Measurements from ENCODE around the gene DGKG. TPM values are rescaled to one million over a fixed set of nuclear protein-coding genes. Genes with fewer than 3 reads are reported as not detected.

Gene DGKG
- polyA plus RNA-seq, 2 of the 4 experiments (the other 2 are of a cell fraction), result 11.5 to 13.3 TPM

DNA sequence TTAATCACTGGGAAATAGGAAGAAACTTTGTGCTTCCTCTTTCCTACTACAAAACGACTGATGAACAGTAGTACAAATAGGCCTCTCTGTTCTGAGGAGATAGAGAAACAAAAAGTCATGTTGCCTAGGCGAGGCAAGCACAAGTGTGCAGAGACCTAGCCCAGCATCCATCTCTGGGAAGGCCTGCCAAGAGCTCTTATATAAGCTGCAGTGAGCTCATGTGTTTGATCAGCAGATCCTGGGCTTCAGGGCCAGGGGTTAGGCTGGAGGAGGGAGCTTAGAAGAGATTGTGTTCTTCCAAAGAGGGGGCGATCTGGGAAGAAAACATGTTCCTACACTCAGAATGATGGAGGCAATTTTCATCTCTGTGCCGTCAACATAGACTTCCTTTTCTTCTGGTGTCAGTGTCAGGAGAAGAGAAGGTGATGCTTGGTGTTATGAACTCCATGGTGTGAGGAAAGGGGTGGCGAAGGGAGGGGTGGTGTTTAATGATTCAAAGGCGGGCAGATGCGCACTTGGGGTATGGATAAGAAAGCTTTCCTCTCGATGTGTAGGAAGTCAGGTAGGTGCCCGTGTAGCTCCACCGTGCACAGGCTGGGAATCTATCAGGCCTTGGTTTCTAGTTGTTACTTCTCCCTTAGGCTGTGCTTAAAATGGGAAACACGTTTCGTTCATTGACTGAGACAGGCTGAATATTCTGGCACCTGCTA is 223.6 kb downstream of the DGKG start:
- no peak overlapping the region for H3K4me3 ChIP-seq
- TF ChIP-seq ZNF302 (CRISPR knock-in tag; IDR thresholded peaks at IDR 0.05) (no peak), NFE2L2 (conservative IDR thresholded peaks at IDR 0.05; ENCODE audit: low read length) (no peak), POLR2AphosphoS2 (conservative IDR thresholded peaks at IDR 0.05; ENCODE audit: low read length) (no peak), EHF (CRISPR knock-in tag; IDR thresholded peaks at IDR 0.05) (no peak), CBX2 (IDR thresholded peaks at IDR 0.05; ENCODE audit: borderline replicate concordance, low read depth) (no peak), MYC (IDR thresholded peaks at IDR 0.05; ENCODE audit: borderline replicate concordance, low read length) (no peak), KDM5A (IDR thresholded peaks at IDR 0.05) (no peak), SMC3 (IDR thresholded peaks at IDR 0.05) (no peak), EP300 (IDR thresholded peaks at IDR 0.05) (no peak), MAFK (IDR thresholded peaks at IDR 0.05; ENCODE audit: partially characterized antibody) (no peak), HOXA7 (CRISPR knock-in tag; IDR thresholded peaks at IDR 0.05) (no peak), GATA3 (IDR thresholded peaks at IDR 0.05; ENCODE audit: borderline replicate concordance) (no peak), POLR2A (IDR thresholded peaks at IDR 0.05; ENCODE audit: low read length) (no peak)
- TF ChIP-seq, protein P1, sequence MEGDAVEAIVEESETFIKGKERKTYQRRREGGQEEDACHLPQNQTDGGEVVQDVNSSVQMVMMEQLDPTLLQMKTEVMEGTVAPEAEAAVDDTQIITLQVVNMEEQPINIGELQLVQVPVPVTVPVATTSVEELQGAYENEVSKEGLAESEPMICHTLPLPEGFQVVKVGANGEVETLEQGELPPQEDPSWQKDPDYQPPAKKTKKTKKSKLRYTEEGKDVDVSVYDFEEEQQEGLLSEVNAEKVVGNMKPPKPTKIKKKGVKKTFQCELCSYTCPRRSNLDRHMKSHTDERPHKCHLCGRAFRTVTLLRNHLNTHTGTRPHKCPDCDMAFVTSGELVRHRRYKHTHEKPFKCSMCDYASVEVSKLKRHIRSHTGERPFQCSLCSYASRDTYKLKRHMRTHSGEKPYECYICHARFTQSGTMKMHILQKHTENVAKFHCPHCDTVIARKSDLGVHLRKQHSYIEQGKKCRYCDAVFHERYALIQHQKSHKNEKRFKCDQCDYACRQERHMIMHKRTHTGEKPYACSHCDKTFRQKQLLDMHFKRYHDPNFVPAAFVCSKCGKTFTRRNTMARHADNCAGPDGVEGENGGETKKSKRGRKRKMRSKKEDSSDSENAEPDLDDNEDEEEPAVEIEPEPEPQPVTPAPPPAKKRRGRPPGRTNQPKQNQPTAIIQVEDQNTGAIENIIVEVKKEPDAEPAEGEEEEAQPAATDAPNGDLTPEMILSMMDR (IDR thresholded peaks at IDR 0.05), result no peak
- H3K4me1 ChIP-seq, result no peaks in the 10 kb centered on the region
- no peak overlapping the region for H3K4me2 ChIP-seq
- no peaks in the 10 kb centered on the region for H3K9me3 ChIP-seq
- H3K27ac ChIP-seq, result no peak overlapping the region
- no peak for FAIRE-seq
- ChIA-PET POLR2A (no interaction called here), CTCF (interaction anchor here (0.6 to 1.3 kb wide), 5 partner anchors 10 to 688 kb away, joined by 3 to 5 read pairs (median 3); no protein-coding TSS in a partner anchor)
- DNase-seq (ENCODE audit: low read depth in 1 of 2, low spot score in 1 of 2), result no peak
- WGBS (ENCODE audit: missing lambda C conversion rate), result 86% methylated on average over 12 of the region's 12 CpGs
- ATAC-seq, result no peak

DNA sequence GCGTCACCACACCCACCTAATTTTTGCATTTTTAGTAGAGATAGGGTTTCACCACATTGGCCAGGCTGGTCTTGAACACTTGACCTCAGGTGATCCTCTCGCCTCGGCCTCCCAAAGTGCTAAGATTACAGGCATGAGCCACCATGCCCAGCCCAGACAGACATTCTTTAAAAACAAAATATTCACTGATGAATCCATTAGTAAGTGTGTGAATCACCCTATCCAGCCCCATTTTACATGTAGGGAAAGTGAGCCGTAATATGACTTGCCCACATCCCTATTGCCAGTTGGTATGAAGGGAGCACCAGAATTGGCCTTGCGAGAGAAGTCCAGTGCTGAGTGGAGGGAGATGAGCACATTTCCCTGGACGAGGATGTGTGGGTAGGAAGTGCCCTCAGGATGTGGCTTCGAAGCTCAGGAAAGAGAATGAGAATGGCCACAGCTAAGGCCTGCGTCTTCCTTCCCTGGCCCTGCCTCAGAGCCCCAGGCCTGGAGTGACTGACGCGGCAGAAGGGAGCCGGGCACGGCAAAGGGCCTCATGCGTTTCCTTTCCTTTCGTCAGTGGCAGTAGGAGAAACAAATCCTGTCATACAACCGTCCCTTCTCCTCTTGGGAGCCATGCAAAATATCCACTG is 224.9 kb downstream of the DGKG start:
- 94% methylated on average over 15 of the region's 15 CpGs for WGBS (ENCODE audit: missing lambda C conversion rate)
- FAIRE-seq (no peak), DNase-seq (ENCODE audit: low read depth in 1 of 2, low spot score in 1 of 2) (no peak), ATAC-seq (no peak)
- Histone ChIP-seq H3K4me1 (no peaks in the 10 kb centered on the region), H3K9me3 (no peaks in the 10 kb centered on the region), H3K4me3 (no peak overlapping the region), H3K27ac (no peak overlapping the region), H3K4me2 (no peak overlapping the region)
- ChIA-PET POLR2A (no interaction called here), CTCF (no interaction called here)
- TF ChIP-seq GATA3 (IDR thresholded peaks at IDR 0.05; ENCODE audit: borderline replicate concordance), result no peak
- no peak for TF ChIP-seq BHLHE40 (IDR thresholded peaks at IDR 0.05; ENCODE audit: low read depth, low read length)

DNA sequence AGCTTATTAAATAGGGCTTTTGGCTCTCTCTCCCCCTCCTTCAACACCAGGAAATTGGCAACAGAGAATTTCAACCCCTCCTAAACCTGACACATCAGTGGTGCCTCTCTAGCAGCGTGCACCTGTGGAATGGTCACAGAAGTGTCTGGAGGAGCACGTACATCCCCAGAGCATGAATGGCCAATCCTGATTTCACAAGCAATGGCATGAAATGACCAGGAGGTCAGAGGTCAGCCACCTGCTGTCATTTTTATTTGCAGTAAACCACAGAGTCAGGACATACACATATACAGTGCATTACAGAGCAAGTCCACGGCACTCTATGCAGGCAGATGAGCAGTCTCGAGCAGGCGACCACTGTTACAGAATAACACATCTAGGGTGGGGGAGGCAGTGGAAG is 228.1 kb downstream of the DGKG start:
- WGBS (ENCODE audit: missing lambda C conversion rate), result 89% methylated on average over 5 of the region's 5 CpGs
- POLR2A ChIA-PET, result no interaction called here
- ATAC-seq (no peak), FAIRE-seq (no peak), DNase-seq (ENCODE audit: low read depth in 1 of 2, low spot score in 1 of 2) (no peak)
- Histone ChIP-seq H3K9me3 (no peaks in the 10 kb centered on the region), H3K4me1 (no peaks in the 10 kb centered on the region), H3K27ac (no peak overlapping the region), H3K4me3 (no peak overlapping the region), H3K4me2 (no peak overlapping the region)
- no peak for TF ChIP-seq MAZ (IDR thresholded peaks at IDR 0.05; ENCODE audit: borderline replicate concordance, low read depth, low read length)
- TF ChIP-seq CBX2 (IDR thresholded peaks at IDR 0.05; ENCODE audit: borderline replicate concordance, low read depth), result no peak
- TF ChIP-seq EHF (CRISPR knock-in tag; IDR thresholded peaks at IDR 0.05), result no peak
- TF ChIP-seq, protein P2, sequence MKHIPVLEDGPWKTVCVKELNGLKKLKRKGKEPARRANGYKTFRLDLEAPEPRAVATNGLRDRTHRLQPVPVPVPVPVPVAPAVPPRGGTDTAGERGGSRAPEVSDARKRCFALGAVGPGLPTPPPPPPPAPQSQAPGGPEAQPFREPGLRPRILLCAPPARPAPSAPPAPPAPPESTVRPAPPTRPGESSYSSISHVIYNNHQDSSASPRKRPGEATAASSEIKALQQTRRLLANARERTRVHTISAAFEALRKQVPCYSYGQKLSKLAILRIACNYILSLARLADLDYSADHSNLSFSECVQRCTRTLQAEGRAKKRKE (CRISPR knock-in tag; IDR thresholded peaks at IDR 0.05; ENCODE audit: low read depth), result no peak
- TF ChIP-seq NFE2L2 (conservative IDR thresholded peaks at IDR 0.05; ENCODE audit: low read length), result no peak
- TF ChIP-seq PHF8 (IDR thresholded peaks at IDR 0.05; ENCODE audit: borderline replicate concordance, low read depth), result no peak
- TF ChIP-seq ZNF302 (CRISPR knock-in tag; IDR thresholded peaks at IDR 0.05), result no peak
- TF ChIP-seq MAFK (IDR thresholded peaks at IDR 0.05; ENCODE audit: partially characterized antibody), result no peak
- TF ChIP-seq POLR2A (IDR thresholded peaks at IDR 0.05; ENCODE audit: low read length), result no peak
- TF ChIP-seq JUNB (IDR thresholded peaks at IDR 0.05), result no peak
- no peak for TF ChIP-seq FOSL2 (IDR thresholded peaks at IDR 0.05)
- TF ChIP-seq FOSL2 (CRISPR knock-in tag; IDR thresholded peaks at IDR 0.05), result no peak
- no peak for TF ChIP-seq ESRRA (IDR thresholded peaks at IDR 0.05; ENCODE audit: borderline replicate concordance, low read length)
- TF ChIP-seq CHD4 (IDR thresholded peaks at IDR 0.05; ENCODE audit: borderline replicate concordance), result no peak
- no peak for TF ChIP-seq POLR2AphosphoS2 (conservative IDR thresholded peaks at IDR 0.05; ENCODE audit: low read length)
- TF ChIP-seq TFCP2L1 (CRISPR knock-in tag; IDR thresholded peaks at IDR 0.05), result no peak
- TF ChIP-seq ZC3H11A (IDR thresholded peaks at IDR 0.05), result no peak
- no peak for TF ChIP-seq TP53 (CRISPR knock-in tag; IDR thresholded peaks at IDR 0.05)
- CTCF ChIA-PET, result no interaction called here

Data from A549 (cell line).